Activated naive CD8-positive, alpha-beta T cell treated with anti-CD3 and anti-CD28 coated beads, Interleukin-2, amount 50 U/mL, for 16 hours (primary cell): ENCODE measurements around the gene BEGAIN.

Experiments
- DNase-seq: peaks from one replicate; pipeline ENCODE4 v3.0.0-alpha.2; 2020; ENCODE audit warnings: low read depth, low spot score

BEGAIN gene, protein sequence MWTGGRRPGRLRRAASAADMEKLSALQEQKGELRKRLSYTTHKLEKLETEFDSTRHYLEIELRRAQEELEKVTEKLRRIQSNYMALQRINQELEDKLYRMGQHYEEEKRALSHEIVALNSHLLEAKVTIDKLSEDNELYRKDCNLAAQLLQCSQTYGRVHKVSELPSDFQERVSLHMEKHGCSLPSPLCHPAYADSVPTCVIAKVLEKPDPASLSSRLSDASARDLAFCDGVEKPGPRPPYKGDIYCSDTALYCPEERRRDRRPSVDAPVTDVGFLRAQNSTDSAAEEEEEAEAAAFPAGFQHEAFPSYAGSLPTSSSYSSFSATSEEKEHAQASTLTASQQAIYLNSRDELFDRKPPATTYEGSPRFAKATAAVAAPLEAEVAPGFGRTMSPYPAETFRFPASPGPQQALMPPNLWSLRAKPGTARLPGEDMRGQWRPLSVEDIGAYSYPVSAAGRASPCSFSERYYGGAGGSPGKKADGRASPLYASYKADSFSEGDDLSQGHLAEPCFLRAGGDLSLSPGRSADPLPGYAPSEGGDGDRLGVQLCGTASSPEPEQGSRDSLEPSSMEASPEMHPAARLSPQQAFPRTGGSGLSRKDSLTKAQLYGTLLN

DNA sequence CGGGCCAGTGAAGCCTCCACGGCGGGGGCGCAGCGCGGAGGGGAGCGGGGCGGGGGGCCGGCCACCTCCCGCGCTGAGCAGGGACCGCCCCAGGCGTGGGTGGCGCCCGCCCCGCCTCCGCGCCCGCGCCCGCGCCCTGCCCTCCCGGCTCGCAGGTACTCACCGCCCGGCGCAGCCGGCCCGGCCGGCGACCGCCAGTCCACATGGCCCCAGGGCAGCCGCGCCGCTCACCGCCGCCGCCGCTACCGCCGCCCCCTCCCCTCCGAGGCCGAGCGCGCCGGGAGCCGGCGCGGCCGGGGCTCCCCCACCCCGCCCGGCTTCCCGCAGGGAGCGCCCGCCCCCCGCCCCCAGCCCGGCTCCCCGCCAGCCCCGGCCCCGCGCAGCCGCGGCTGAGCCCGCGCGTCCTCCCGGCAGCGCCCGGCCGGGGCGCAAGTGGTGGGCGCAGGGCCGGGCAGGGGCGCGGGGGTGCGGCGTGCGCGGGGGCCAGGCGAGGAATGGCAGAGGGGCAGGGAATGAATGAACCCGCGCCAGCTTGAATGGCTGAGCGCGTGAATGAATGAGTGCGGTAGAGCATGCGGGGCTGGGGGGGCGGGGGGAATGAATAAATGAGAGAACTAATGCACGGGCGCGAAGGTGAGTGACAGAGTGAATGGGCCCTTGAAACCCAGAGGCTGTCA, at the start of gene BEGAIN:
Gene BEGAIN (minus strand): TSS at position 332 of the 677 bp plus-strand sequence. CDS start 127 bp downstream, at position 205.
- DNase-seq, result no peak

DNA sequence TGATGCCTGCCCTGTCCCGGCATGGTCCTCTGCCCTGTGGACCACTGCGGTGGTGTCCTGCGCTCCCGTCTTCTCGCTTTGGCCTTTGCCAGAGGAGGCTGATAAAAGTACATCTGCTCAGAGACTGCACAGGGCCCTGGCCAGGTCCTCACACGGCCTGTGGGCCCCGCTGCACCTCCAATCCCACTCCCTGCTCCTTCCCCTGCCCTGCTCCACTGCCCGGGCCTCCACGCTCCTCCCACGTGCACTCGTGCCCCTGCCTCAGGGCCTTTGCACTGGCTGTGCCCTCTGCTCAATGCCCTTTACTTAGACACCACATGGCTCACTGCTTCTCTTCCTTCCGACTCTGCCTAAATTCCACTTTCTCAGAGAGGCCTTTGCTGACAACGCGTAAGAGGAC, 49.3 kb upstream of the BEGAIN start:
- no peak for DNase-seq

DNA sequence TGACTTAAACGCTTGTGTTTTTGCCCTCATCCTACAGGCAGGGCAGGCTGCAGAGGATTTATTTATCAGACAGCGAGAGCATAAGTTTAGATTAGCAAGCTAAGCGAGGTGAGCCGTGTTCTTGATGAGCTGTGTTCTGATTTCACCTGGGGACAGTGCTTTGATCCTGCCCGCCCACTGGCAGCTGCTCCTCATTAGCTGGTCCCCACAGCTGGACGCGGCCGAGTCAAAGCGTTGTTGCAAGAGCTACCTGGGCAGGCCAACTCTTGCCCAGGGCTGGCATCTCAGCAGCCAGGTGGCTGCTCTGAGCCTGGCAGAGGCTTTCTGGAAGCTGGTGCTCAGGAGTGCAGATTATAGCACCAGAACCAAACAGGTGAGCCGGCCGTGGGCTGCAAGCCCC, 46.8 kb upstream of the BEGAIN start:
- DNase-seq, result no peak

DNA sequence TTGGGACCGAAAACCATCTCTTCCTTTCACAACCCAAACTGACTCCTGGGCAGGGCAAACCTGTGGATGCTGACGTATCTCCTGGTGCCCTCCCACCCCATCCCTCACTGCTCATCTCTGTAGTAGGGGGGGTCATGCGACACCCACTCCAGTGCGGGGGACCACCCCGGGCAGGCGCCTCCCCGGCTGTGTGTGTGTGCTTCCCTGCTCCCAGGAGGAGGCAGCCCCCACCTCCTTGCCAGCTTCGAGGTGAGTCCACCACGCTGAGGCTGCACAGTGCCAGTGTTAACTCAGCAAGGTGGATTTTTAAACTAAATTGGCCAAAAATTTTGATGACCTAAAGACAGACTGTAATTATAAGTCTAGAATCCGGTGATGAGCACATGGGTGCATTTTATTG, 46.2 kb upstream of the BEGAIN start:
- no peak for DNase-seq

DNA sequence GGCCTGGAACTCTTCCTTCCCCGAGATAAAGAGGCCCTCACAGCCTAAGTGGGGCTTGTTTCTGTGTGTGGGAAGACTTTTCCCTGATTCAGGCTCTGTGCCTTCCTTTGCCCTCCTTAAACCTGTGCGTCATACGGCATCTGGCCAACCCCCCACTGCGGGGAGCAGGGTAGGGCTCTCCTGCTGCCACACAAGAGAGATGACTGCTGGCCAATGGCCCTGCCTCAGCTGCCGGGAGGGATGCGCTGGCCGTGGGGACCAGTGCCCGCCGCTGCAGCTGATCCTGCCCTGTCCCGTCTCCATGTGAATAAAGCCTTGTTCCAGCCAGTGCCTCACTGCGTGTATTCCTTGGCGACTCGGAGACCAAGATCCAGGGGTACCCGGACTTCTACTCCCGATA, 42.5 kb upstream of the BEGAIN start:
- no peak for DNase-seq

DNA sequence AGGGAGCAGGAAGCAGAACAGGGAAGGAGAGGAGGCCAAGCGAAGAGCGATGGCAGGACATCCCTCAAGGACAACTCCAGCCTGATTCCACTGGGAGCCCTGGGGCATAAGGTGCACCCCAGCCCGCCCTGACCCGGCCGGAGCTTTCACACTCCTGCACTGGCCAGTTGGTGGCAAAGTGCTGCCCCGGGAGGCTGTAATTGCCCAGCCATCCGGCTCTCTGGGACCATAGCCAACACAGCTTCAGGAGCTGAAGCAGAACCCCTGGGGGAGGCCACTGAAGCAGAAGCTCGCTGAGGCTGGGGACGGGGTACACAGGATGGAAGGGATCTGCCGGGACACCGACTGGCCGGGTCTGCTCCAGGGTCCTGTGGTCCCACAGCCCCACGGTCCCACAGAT, 41.9 kb upstream of the BEGAIN start:
- DNase-seq, result no peak

DNA sequence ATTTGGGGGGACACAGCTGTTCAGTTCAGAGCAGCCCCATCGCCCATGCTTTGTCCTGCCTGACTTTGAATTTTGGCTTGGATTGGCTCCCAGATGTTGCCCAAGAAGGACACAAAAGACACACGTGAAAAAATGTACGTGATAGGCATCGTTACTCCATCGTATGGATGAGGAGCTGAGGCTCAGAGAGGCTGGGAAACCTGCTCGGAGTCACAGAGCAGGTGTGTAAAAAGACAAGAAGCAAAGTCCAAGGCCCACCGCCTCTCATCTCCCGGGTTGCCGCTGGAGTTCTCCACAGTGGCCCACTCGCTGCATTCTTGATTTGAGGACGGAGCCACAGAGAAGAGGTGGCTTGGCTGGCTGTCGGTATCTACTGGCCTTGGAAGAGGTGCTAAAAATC, 41.0 kb upstream of the BEGAIN start:
- no peak for DNase-seq

DNA sequence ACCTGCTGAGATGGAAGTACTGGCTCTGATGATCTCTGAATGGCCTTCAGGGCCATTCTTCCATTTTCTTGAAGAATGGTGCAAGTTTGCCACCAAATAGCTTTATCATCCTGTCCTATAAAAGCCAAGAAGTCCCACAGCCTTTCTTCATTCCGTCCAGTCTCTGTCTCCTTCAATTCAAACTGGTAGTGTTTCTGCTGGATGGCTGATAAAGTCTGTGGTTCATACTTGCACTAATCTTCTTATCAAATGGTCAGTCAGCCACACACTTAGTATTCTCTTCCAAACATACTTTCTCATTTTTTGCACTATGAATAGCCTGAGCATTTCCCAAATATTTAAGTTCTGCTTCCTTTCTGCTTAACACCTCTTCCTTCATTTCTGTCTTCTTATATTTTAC, 39.4 kb upstream of the BEGAIN start:
- no peak for DNase-seq

DNA sequence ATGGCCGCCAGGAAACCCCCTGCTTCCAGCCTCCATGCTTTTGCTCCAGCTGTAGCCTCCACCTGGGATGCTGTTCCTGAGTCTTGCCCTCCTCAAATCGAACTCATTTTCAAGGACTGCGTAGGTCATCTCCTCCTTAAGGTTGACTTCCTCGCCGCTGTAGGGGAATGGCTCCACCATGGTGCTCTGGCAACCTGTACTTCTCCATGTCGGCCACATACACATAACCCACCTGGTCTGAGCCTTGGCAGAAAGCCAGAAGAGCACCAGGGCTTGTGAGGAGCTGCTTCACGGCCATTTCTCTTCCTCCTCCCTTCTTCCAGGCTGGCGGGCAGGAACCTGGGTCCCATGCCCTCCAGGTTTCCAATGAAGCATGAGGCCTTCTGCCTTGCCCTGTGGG, 36.7 kb upstream of the BEGAIN start:
- DNase-seq, result no peak

DNA sequence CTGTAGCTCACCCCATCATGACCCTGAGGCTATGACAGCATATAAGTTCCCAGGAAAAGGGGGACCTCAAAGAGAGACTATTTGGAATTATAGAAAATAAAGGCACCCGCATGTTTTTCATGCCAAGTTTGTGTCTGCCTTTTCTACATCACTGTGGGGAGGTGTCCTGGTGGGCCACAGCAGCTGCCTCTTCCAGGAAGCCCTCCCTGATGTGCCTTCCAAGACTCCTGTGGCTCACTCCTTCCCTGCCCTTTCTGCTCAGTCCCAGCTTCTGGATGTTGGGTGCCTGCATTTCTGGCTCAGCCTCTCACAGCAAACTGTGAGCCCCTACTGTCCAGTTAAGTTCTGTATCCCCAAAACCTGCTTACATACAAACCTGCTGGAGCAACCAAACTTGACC, 36.3 kb upstream of the BEGAIN start:
- no peak for DNase-seq

DNA sequence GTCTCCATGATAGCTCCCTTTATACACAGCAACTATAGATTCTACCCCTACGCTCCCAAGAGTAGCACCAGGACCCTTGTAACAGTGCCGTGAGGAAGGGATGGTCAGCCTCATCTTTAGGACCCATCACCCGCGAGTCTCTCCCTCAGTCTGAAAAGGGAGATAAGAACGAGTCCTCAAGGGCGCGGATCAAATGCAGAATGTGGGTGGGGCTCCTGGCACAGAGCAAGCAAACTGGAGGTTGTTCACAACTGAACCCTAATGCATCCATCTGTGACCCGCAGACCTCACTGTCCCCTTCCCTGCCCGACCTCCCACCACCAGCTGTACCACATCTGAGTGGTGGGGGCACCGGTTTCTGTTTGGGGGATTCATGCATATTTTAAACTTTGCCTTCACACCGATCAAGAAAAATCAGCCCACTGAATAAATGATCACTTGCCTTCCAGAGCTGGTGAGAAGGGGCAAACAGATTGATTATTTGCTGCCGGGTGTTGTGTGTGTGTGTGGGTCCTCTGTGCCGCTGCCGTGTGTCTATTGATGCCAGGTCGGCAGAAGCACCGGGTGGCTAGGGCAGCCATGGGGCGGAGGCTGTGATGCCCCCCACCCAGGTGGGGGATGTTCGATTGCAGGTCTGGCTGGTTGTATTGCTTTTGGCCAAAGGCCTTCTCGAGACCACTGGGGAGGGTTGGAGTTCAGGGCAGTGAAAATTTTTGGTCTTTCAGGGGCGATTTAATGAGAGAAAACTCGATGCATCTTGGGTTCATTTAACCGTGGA, 35.7 kb upstream of the BEGAIN start:
- DNase-seq, result no peak

DNA sequence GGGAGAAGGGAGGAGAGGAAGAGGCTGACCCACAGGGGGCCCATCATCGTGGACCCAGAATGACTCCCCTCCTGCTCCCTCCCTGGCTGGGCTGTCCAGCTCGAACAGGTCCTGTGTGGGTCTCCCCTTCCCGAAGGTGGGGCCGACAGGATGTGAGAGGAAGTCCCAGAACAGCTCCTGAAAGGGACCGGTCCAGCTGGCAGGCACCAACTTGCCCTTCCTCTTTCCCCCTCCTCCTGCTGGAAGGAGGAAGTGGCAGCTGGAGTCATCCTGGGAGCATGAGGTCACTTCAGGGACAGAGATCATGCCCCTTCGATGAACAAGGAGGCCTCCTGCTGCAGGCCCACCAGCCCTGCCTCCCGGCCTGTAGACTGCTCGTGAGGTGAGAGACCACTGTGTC, 35.0 kb upstream of the BEGAIN start:
- DNase-seq, result no peak

DNA sequence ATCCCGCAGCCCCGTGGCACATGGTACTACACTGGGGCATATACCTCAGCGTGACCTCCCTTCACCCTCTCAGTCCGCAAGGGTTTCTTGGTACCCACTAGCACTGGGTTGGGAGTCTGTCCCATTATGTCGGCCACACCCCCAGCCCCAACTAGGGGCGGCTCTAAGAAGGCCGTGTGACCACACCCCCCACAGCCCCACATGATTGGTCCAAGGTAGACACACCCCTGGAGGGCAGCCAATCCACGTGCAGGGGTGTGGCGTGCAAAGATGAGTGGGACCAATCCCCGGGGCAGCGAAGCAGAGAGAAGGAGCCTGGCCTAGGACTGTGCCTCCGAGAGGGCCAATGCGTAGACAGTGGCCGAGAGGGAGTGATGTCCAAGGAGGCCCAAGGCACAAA, 34.6 kb upstream of the BEGAIN start:
- DNase-seq, result no peak

DNA sequence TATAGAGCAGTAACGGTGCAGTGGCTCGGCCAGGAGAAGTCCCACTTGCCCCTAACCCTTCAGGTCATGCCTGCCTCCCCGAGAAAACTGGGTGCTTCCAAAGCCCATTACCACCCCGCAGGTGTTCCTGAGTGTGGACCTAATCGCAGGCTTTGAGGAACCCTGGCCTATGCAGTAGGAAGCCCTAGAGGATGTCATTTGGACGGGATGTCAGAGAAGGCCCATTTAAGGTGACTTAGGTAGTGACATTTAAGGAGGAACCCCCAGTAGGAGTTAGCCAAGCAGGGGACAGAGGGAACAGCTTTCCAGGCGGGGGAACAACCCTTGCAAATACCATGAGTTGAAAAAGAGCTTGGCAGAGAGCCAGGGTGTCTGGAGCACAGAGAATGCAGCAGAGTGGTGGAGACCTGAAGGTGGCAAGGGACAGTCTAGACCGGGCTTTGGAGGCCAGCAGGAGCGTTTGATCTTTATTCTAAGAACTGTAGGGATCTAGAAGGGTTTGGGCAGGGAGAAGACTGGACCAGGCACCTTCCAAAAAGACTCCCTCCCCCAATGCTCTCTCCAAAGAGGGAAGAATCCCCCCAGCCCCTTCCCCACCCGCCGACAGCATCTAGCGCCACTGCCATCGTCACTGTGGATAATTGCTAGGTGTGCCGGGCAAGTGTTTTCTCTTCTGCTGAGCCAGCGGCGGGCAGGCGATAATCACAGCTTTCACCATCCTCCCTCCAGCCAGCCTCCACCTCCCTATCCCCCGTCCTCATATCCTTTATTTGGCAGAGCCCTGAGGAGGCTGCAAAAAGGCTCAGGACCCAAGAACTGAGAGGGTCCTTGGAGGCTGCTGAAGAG, 33.3 kb upstream of the BEGAIN start:
- DNase-seq, result no peak

DNA sequence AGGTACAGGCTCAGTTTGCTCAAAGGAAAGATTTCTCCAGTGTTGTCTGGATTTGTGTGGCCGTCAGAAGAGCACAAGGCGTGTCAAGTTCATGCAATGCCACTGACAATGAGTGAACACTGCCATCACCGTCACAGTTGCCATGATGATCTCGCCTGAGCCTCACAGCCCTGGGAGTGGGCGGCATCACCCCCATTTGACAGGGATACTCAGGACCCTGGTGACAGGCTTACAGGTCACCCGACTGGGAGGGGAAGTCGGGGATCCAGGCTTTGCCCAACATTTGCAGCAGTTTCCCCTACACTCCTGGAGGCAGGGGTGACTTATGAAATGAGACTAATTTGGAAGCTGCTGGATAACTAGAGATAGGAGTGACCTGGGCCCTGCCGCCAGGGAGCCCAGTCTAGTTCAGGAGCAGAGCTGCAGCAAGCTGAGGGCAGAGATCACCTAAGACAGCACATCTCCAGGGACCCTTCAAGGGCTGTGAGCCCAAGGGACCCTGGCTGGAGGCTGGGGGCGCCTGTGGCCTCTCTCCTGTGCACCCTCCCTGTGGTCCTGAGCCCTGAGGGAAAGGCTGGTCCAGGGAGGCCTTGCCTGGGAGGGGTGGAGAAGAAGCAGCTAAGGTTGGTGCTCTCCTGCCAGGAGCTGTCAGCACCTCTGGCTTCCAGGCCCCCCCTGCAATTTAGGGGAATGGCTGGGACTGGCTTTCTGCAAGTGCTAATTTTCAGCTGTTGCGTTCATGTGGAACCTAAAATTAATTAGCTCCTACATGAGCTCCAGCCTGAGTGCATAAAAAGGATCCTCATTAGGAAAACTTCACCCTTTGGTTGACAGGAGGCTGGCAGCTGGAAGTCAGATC, 32.4 kb upstream of the BEGAIN start:
- no peak for DNase-seq

DNA sequence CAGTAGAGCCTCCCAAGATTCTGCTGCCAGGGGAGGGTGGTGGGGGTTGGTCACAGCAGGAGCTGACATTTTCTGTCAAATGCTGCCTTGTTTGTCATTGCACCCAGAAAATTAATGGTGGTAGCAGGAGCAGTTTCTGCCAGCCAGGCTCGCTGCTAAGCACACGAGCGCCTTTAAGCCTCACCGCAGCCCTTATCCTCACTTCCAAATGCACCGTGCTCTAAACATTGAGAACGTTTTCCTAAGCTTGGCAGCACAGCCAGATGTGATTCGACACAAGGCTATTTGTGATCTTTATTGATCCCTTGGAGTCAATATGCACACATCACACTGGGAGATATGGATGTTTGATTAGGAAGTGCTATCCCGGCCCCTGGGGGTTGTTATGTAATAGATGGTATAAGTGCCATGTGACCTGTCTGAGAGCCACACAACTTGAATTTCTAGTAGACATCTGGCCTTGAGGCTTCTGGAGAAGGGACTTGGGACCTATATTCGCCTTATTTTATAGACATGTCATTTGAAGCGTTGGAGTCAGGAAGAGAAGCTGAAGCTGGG, 31.6 kb upstream of the BEGAIN start:
- DNase-seq, result no peak

DNA sequence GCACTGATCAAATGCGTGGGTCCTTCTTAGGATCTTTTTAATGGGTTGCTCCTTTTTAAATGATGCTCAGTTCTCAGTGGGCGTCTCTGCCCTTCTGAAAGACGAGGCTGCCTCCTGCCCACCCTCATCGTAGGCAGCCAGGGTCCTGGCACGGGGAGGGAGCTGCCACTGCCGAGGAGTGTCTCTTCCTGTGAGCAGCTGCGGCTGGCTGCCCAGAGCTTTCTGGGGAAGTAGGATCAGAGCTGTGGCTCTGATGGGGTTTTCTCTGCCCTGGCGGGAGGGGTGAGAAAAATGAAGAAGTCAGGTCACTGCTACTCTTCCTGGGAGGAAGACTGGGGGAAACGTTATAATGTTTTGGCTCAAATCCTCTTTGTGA, 31.1 kb upstream of the BEGAIN start:
- DNase-seq, result no peak

DNA sequence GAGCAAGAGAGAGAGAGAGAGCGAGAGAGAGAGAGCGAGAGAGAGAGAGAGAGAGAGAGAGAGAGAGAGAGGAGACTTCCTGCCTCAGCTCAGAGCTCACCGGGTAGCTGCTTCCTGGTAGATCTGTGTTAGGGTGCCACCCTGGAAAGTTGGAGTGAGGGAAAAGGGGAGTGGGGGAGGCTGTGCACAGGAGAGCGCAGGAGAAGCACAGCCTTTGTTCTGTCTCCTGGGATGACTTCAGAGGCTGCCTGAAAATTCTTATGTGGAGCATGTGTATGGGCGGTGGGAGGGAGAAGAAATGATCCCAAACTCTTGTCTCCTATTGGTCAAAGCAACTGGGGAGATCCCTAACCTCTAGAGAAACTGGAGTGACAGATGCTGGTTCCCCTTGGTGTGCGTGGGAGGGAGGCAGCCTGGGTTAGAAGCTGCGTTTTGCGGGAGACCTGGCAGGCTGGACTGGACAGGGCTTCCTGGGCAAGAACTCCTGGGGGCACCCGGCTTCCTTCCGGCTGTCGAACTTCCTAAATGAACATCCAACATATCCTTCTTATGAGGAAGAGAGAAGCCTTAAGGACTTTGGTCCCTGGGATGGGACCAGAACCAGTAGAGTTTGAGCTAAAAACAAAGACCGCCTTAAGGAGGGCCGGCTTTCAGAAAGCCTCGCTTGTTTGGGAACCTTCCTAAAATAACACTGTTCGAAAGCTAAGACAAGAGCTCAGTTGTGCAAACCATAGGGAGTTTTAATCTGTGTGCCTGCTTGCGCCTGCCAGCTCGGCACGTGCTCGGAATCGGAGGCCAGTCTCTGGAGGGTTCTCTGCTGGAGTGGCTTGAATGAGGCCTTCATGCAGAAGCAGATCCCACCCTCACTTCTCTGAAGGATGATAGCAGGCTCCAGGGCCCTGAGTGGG, 30.4 kb upstream of the BEGAIN start:
- DNase-seq, result no peak

DNA sequence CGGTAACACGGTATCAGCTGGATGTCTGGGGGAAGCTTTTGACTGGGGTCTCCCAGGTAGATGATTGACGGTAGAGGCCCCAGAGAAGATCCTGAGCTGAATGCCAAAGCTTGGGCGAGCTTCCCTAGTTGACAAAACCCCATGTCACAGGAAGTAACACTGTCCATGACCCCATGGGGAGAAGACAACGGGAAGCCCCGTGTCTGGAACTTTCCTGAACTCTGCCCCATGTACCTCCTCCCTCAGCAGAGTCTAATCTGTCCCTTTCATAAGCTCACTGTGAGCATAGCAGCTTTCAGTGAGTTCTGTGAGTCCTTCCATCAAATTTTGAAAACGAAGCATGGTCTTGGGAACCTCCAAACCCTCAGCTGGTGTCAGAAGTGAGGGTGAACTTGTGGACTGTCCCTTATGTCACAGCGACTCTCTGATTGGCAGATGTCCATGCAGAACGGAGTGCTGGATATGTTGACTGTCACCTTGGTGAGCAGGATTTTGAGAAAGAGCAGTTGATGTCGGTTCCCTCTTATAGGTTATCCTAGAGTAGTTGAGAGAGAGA, 29.7 kb upstream of the BEGAIN start:
- DNase-seq, result no peak
